CD14-positive monocyte (primary cell): ENCODE data around the gene LUC7L. TPM values are rescaled to one million over a fixed set of nuclear protein-coding genes. Genes with fewer than 3 reads are reported as not detected.
"Not testable (repeated sequence)": the region's sequence is repeated elsewhere in the genome, so short reads cannot be mapped to it uniquely, and the experiment has no call there.

Source experiments
- DNase-seq, 3 donors: peaks; one replicate each; pipeline ENCODE4 v3.0.0-alpha.2; 2011 to 2022
- H2AFZ ChIP-seq: 2 replicates; pipeline ENCODE4 v1.6.0; 2012; ENCODE audit warnings: mild to moderate bottlenecking, low read depth, low read length, inconsistent platforms; ENCODE audit not compliant: insufficient read depth, poor library complexity, severe bottlenecking
- H3K27ac ChIP-seq, 2 donors: 1 replicate in 1 of 2; 2 replicates in 1 of 2; pipeline ENCODE4 v1.5.1; 2012 to 2013; ENCODE audit warnings: low read length in 2 of 2, control low read depth in 1 of 2, inconsistent platforms in 1 of 2, low read depth in 1 of 2, mild to moderate bottlenecking in 1 of 2
- H3K27me3 ChIP-seq, 2 donors: one replicate each; pipeline versions ENCODE4 v1.6.0 to v1.6.1; 2011 to 2013; ENCODE audit warnings: low read length in 2 of 2; ENCODE audit not compliant: control insufficient read depth in 2 of 2, insufficient read depth in 2 of 2
- H3K36me3 ChIP-seq, 2 donors: replicated peaks in 1 of 2; 1 replicate in 1 of 2; 2 replicates in 1 of 2; pipeline versions ENCODE4 v1.5.1 to v1.6.1; 2012 to 2013; ENCODE audit warnings: low read length in 2 of 2, control low read depth in 1 of 2, inconsistent platforms in 1 of 2, mild to moderate bottlenecking in 1 of 2; ENCODE audit not compliant: insufficient read depth in 2 of 2, control insufficient read depth in 1 of 2
- H3K4me1 ChIP-seq, 2 donors: 1 replicate in 1 of 2; 2 replicates in 1 of 2; pipeline versions ENCODE4 v1.5.1 to v1.6.1; 2012 to 2013; ENCODE audit warnings: low read length in 2 of 2, control low read depth in 1 of 2, inconsistent platforms in 1 of 2, mild to moderate bottlenecking in 1 of 2, moderate library complexity in 1 of 2; ENCODE audit not compliant: insufficient read depth in 2 of 2, control insufficient read depth in 1 of 2
- H3K4me2 ChIP-seq: replicated peaks from 2 replicates; pipeline ENCODE3; 2012; ENCODE audit warnings: low read length, moderate library complexity, mild to moderate bottlenecking; ENCODE audit not compliant: poor library complexity, severe bottlenecking; ENCODE audit errors: extremely low read depth
- H3K4me3 ChIP-seq, 3 experiments: fragments of 200-600 bp in 1 of 3; sonication (generic) in 1 of 3; replicated peaks in 1 of 3; 1 replicate in 2 of 3; 2 replicates in 1 of 3; pipeline ENCODE4 v1.5.1; 2011 to 2013; ENCODE audit warnings: low read length in 3 of 3, mild to moderate bottlenecking in 3 of 3, control low read depth in 2 of 3, low read depth in 2 of 3, inconsistent platforms in 1 of 3, moderate library complexity in 1 of 3
- H3K79me2 ChIP-seq: 2 replicates; pipeline ENCODE4 v1.6.0; 2012; ENCODE audit warnings: mild to moderate bottlenecking, control low read depth, inconsistent platforms, low read length, moderate library complexity; ENCODE audit not compliant: insufficient read depth
- H3K9ac ChIP-seq: 2 replicates; pipeline ENCODE4 v1.6.0; 2017; ENCODE audit warnings: low read length, mild to moderate bottlenecking; ENCODE audit not compliant: insufficient read depth, poor library complexity, severe bottlenecking
- H3K9me3 ChIP-seq, 2 donors: replicated peaks in 1 of 2; 1 replicate in 1 of 2; 2 replicates in 1 of 2; pipeline versions ENCODE4 v1.5.1 to v1.6.1; 2012 to 2013; ENCODE audit warnings: low read length in 2 of 2, control low read depth in 1 of 2; ENCODE audit not compliant: control insufficient read depth in 1 of 2, insufficient read depth in 1 of 2
- H4K20me1 ChIP-seq: 2 replicates; pipeline ENCODE4 v1.6.0; 2012; ENCODE audit warnings: mild to moderate bottlenecking, low read length, control low read depth, moderate library complexity; ENCODE audit not compliant: insufficient read depth
- H3K27ac Mint-ChIP-seq, 7 donors: one replicate each; pipeline ENCODE4 v1.8.0; 2020; ENCODE audit warnings: mild to moderate bottlenecking in 7 of 7, mixed read lengths in 7 of 7, moderate library complexity in 6 of 7, inconsistent platforms in 2 of 7
- H3K27me3 Mint-ChIP-seq, 3 donors: one replicate each; pipeline ENCODE4 v1.8.0; 2021 to 2022; ENCODE audit warnings: low read depth in 3 of 3, mild to moderate bottlenecking in 3 of 3, mixed read lengths in 3 of 3, moderate library complexity in 3 of 3, inconsistent platforms in 1 of 3
- H3K36me3 Mint-ChIP-seq, 2 donors: one replicate each; pipeline ENCODE4 v1.8.0; 2020; ENCODE audit warnings: mixed read lengths in 2 of 2, inconsistent platforms in 1 of 2, mild to moderate bottlenecking in 1 of 2
- H3K4me1 Mint-ChIP-seq: one replicate; pipeline ENCODE4 v1.8.0; 2020; ENCODE audit warnings: mild to moderate bottlenecking, mixed read lengths
- H3K4me3 Mint-ChIP-seq, 2 donors: one replicate each; pipeline ENCODE4 v1.8.0; 2020; ENCODE audit warnings: mild to moderate bottlenecking in 2 of 2, mixed read lengths in 2 of 2, moderate library complexity in 1 of 2
- H3K9me3 Mint-ChIP-seq, 7 donors: one replicate each; pipeline ENCODE4 v1.8.0; 2020 to 2022; ENCODE audit warnings: mixed read lengths in 7 of 7, mild to moderate bottlenecking in 6 of 7, moderate library complexity in 6 of 7, inconsistent platforms in 2 of 7
- WGBS: methylation state at CpG from one replicate; pipeline ENCODE4 v1.1.5; 2013; ENCODE audit warnings: missing lambda C conversion rate; ENCODE audit not compliant: insufficient coverage; 5-methylcytosine and 5-hydroxymethylcytosine counted together
- intact Hi-C, 2 donors: fragments of 100-400 bp; cut with micrococcal nuclease; formaldehyde crosslinking; loops; one replicate each; pipeline versions ENCODE4 v1.15.0 to v1.15.1; 2023
- polyA plus RNA-seq, 3 donors: library from polyadenylated mRNA; depleted of rRNA in 1 of 3; unstranded in 2 of 3; stranded (reverse) in 1 of 3; fragments of 300-500 nt in 2 of 3; fragments of >200 nt in 1 of 3; fragmentation: Illumina TruSeq in 2 of 3; gene quantifications; 1 replicate in 2 of 3; 2 replicates in 1 of 3; pipeline ENCODE4 v1.2.3, GENCODE V29; 2012 to 2021

The LUC7L gene
- polyA plus RNA-seq, 3 donors: 4.0 to 109 (median 4.6) TPM

DNA sequence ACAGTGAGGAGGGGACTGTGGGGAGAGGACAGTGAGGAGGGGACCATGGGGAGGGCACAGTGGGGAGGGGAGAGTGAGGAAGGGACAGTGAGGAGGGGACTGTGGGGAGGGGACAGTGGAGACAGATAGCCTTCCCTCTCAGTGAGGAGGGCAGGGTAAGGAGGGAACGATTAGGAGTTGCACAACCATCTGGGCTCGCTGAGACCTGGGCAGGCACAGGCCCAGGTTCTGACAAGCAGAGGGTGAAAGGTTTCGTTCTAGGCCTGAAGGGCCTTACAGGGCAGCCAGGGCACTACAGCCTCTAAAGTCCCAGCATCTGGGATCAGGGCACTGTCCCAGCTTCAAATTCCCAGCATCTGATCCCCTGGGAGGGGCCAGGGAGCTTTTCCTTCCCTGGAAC lies 65.6 kb downstream of the LUC7L start:
- H3K79me2 ChIP-seq, H3K4me3 ChIP-seq, H3K27ac ChIP-seq, H4K20me1 ChIP-seq, H3K9ac ChIP-seq, intact Hi-C loops, H3K36me3 Mint-ChIP-seq, H3K27ac Mint-ChIP-seq, H3K36me3 ChIP-seq, DNase-seq, H2AFZ ChIP-seq, H3K4me3 Mint-ChIP-seq, H3K4me1 Mint-ChIP-seq, H3K4me2 ChIP-seq: not testable (repeated sequence)
- no CpG with 5 or more reads among the region's 3 CpGs for WGBS
- Histone ChIP-seq H3K9me3 (peaks cover 0 to 21% of the 10 kb centered on the region in 2 donors), H3K27me3 (peaks cover 29 to 49% of the 10 kb centered on the region in 2 donors), H3K4me1 (peaks cover 8 to 16% of the 10 kb centered on the region in 2 donors)
- Mint-ChIP-seq H3K27me3 (peaks cover 59 to 74% (median 63%) of the 10 kb centered on the region in 3 donors), H3K9me3 (peaks cover 0 to 11% (median 6%) of the 10 kb centered on the region in 7 donors)

DNA sequence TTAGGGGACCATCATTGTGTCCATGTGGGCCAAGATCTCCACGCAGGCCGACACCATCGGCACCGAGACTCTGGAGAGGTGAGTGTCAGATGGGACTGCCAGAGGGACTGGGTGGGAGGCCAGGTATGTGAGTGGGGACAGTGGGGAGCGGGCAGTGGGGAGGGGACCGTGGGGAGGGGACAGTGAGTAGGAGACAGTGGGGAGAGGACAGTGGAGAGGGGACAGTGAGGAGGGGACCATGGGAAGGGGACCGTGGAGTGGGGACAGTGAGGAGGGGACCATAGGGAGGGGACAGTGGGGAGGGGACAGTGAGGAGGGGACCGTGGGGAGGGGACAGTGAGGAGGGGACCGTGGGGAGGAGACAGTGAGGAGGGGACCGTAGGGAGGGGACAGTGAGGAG lies 66.1 kb downstream of the LUC7L start:
- Histone ChIP-seq H3K9me3 (peaks cover 0 to 21% of the 10 kb centered on the region in 2 donors), H3K4me1 (peaks cover 8 to 16% of the 10 kb centered on the region in 2 donors), H3K27me3 (peaks cover 29 to 43% of the 10 kb centered on the region in 2 donors)
- intact Hi-C loops, H3K4me1 Mint-ChIP-seq, H3K9ac ChIP-seq, H3K79me2 ChIP-seq, H3K36me3 ChIP-seq, DNase-seq, H3K4me3 Mint-ChIP-seq, H3K4me2 ChIP-seq, H3K4me3 ChIP-seq, H3K36me3 Mint-ChIP-seq, H3K27ac Mint-ChIP-seq, H2AFZ ChIP-seq, H4K20me1 ChIP-seq, H3K27ac ChIP-seq: not testable (repeated sequence)
- 100% methylated on average over 2 of the region's 10 CpGs for WGBS
- H3K27me3 Mint-ChIP-seq: peaks cover 56 to 70% (median 60%) of the 10 kb centered on the region in 3 donors
- peaks cover 0 to 11% (median 6%) of the 10 kb centered on the region in 7 donors for H3K9me3 Mint-ChIP-seq
